Mucosa of stomach (tissue), 1 donor: ENCODE data around the gene KAZN.

Experiments
- H3K27me3 ChIP-seq: one replicate; pipeline ENCODE4 v1.7.0; 2013; ENCODE audit warnings: mild to moderate bottlenecking, low read length; ENCODE audit not compliant: control insufficient read depth, insufficient read depth
- H3K36me3 ChIP-seq: one replicate; pipeline ENCODE4 v1.7.0; 2013; ENCODE audit warnings: low read length; ENCODE audit not compliant: control insufficient read depth, insufficient read depth
- H3K4me1 ChIP-seq: one replicate; pipeline ENCODE4 v1.7.0; 2013; ENCODE audit warnings: mild to moderate bottlenecking, low read length; ENCODE audit not compliant: control insufficient read depth, insufficient read depth
- H3K4me3 ChIP-seq: one replicate; pipeline ENCODE4 v1.7.0; 2013; ENCODE audit warnings: low read length
- H3K9ac ChIP-seq: one replicate; pipeline ENCODE4 v1.7.0; 2013; ENCODE audit warnings: mild to moderate bottlenecking, low read length, moderate library complexity
- H3K9me3 ChIP-seq: one replicate; pipeline ENCODE4 v1.7.0; 2013; ENCODE audit warnings: mild to moderate bottlenecking, low read length, moderate library complexity; ENCODE audit not compliant: control insufficient read depth
- donor health status: Pancreatic carcinoma.

KAZN gene

DNA sequence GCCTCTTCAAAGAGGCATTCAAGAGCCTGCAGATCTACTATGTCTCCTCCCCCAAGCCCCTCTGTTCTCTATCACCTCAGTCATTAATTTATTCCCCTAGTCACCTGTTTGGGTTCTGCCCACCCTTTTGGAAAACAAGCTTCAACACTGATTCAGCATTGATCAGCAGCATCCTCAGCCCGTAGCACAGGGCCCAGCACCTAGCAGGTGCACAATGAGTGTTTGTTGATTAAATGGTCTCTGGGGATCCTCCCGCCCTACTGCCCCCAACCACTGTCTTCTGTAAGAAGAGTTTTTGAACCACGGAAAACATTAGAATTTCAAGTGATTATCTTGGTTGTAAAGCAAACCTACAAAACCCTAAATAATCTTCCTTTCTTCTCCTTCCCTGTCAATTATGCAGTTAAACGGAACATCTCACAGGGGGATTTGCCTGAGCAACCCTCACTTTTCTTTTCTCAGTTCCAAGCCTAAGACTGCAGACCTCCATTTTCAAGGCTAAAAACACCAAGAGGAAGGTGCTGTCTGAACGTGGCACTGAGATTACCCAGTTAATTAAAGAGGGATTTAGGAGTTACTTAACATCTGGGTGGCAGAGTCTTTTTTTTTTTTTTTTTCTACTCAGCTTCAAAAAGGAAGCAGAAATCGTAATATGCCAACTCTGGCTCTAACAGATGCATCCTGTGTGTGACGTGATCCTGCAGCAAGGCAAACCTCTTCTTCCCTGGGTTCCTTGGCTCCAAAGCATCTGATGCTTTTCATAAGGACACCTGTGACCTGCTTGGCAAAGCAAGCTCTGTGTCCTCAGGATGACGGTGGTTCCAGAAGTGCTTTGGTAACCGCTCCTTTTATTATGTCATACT, 163.0 kb downstream of the KAZN start:
- peaks cover 13% of the 10 kb centered on the region for H3K27me3 ChIP-seq

GRCh38 chr1:14763977-14764376, 165.5 kb downstream of the KAZN start:
- Histone ChIP-seq H3K9ac (no peak overlapping the region), H3K4me3 (no peak overlapping the region), H3K9me3 (no peaks in the 10 kb centered on the region), H3K27me3 (peaks cover 13% of the 10 kb centered on the region), H3K36me3 (no peaks in the 10 kb centered on the region), H3K4me1 (peaks cover 14% of the 10 kb centered on the region)

More for the DNA sequence above, 163.0 kb downstream of the KAZN start:
- Histone ChIP-seq H3K4me1 (peaks cover 13% of the 10 kb centered on the region), H3K36me3 (no peaks in the 10 kb centered on the region), H3K9me3 (no peaks in the 10 kb centered on the region), H3K4me3 (no peak overlapping the region), H3K9ac (no peak overlapping the region)

GRCh38 chr1:14765773-14766172, 167.3 kb downstream of the KAZN start:
- no peaks in the 10 kb centered on the region for H3K36me3 ChIP-seq
- peaks cover 11% of the 10 kb centered on the region for H3K4me1 ChIP-seq
- H3K9me3 ChIP-seq = no peaks in the 10 kb centered on the region
- H3K9ac ChIP-seq = no peak overlapping the region
- peaks cover 9% of the 10 kb centered on the region for H3K27me3 ChIP-seq
- no peak overlapping the region for H3K4me3 ChIP-seq

GRCh38 chr1:14767075-14767474, 168.6 kb downstream of the KAZN start:
- Histone ChIP-seq H3K9me3 (no peaks in the 10 kb centered on the region), H3K27me3 (peaks cover 9% of the 10 kb centered on the region), H3K36me3 (no peaks in the 10 kb centered on the region), H3K4me1 (peaks cover 11% of the 10 kb centered on the region), H3K4me3 (no peak overlapping the region), H3K9ac (no peak overlapping the region)

DNA sequence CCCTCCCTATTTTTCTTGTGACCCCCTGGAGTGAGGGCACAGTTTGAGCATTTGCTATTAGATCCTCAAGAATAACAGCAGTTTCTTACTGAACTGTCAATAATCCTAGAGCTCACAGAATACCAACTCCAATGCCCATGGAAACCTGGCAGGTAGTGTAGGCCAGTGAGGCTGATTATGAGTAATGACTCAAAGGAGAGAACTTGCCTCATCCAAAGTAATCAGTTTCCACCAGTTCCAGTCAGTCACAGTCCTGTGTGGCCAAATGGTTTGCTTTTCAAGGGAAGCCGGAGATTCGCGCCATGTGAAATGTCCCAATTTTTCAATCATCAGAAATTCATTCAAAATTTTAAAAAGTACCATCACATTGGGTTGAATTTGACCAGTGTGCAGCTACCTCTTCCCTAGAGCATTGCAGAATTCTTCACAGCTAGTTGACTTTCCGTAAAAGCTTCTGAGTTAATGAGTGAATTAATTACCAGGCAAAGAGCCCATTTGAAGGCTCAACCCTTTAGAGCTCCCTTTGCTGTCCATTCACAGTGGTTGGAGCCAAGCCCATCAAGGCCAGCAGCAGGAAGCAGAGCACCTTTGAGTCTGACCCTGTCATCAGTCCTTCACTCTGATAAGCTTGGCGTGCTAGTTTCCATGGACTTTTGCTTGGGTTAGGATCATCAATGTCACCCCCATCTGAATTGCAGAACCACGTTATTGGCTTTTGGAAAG, 170.3 kb downstream of the KAZN start:
- H3K4me1 ChIP-seq = peaks cover 11% of the 10 kb centered on the region
- no peaks in the 10 kb centered on the region for H3K36me3 ChIP-seq
- no peak overlapping the region for H3K9ac ChIP-seq
- H3K4me3 ChIP-seq = no peak overlapping the region
- H3K27me3 ChIP-seq = peaks cover 9% of the 10 kb centered on the region
- no peaks in the 10 kb centered on the region for H3K9me3 ChIP-seq

DNA sequence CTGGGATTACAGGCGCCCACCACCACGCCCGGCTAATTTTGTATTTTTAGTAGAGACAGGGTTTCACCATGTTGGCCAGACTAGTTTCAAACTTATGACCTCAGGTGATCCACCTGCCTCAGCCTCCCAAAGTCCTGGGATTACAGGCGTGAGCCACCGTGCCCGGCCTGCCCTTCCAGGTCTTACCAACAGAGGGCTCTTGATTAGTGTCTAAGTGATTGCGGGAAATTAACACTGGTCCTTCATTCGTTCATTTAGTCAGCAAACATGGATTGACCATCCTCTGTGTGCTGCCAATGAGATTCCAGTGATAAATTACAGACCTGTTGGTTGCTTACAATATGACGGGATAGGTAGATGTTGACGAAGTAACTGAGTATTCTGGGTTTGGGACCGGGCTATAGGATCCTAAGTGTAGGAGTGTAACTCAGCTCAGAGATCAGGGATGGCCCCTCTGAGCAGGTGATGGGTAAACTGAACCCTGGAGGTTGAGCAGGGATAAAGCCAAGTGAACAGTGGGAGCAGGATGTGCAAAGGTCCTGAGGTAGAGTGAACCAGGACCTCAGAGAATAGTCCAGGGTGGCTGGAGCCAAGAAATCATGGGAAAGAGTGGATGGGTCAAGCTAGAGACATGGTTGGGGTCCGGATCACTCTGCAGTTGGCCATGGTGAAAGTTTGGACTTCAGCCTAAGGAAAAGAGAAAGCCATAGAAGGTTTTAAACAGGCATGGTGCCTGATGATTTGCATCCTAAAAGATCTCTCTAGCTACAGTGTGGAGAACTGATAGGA, 171.2 kb downstream of the KAZN start:
- Histone ChIP-seq H3K9ac (no peak overlapping the region), H3K36me3 (no peaks in the 10 kb centered on the region), H3K4me1 (peaks cover 11% of the 10 kb centered on the region)

GRCh38 chr1:14773396-14774025, 175.0 kb downstream of the KAZN start:
- Histone ChIP-seq H3K27me3 (no peaks in the 10 kb centered on the region), H3K9me3 (no peaks in the 10 kb centered on the region)

More for the DNA sequence above, 171.2 kb downstream of the KAZN start:
- H3K9me3 ChIP-seq = no peaks in the 10 kb centered on the region
- H3K27me3 ChIP-seq = peaks cover 6% of the 10 kb centered on the region
- H3K4me3 ChIP-seq = no peak overlapping the region

DNA sequence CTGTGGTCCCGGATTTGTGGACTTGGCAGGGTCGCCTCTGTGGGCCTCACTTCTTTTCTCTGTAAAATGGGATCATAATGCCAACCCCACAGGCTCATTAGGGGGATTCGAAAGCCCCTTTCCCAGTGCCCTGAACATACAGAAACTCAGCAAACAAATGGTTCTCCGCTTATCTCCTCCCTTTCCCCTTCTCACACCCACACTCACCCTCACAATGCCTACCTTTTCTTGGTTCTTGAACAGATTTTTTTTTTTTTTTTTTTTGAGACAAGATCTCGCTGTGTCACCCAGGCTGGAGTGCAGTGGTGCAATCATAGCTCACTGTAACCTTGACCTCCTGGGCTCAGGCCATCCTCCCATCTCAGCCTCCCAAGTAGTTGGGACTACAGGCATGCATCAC, 175.7 kb downstream of the KAZN start:
- Histone ChIP-seq H3K4me1 (no peaks in the 10 kb centered on the region), H3K9ac (no peak overlapping the region), H3K4me3 (no peak overlapping the region), H3K27me3 (no peaks in the 10 kb centered on the region), H3K9me3 (no peaks in the 10 kb centered on the region), H3K36me3 (no peaks in the 10 kb centered on the region)

More at GRCh38 chr1:14773396-14774025, 175.0 kb downstream of the KAZN start:
- Histone ChIP-seq H3K4me1 (no peaks in the 10 kb centered on the region), H3K9ac (no peak overlapping the region), H3K36me3 (no peaks in the 10 kb centered on the region), H3K4me3 (no peak overlapping the region)

DNA sequence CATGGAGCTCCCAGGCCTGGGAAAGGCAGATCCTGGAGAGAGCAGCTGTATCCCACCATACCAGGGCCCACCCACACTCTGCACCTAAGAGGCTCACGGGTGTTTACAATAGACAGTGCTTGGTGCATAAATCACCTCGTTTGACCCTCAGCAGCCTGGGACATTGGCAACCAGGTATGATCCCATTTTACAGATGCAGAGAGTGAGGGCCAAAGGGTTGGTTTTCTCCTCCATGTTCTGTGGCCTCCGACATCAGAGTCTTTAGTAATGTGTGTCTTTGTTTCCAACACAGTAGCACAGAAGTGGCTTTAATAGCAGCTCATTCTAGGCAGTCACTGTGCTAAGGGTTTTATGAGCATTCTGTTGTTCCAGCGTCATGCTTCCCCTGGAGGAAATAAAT, 176.5 kb downstream of the KAZN start:
- Histone ChIP-seq H3K36me3 (no peaks in the 10 kb centered on the region), H3K4me3 (no peak overlapping the region), H3K4me1 (no peaks in the 10 kb centered on the region), H3K27me3 (no peaks in the 10 kb centered on the region), H3K9me3 (no peaks in the 10 kb centered on the region), H3K9ac (no peak overlapping the region)

DNA sequence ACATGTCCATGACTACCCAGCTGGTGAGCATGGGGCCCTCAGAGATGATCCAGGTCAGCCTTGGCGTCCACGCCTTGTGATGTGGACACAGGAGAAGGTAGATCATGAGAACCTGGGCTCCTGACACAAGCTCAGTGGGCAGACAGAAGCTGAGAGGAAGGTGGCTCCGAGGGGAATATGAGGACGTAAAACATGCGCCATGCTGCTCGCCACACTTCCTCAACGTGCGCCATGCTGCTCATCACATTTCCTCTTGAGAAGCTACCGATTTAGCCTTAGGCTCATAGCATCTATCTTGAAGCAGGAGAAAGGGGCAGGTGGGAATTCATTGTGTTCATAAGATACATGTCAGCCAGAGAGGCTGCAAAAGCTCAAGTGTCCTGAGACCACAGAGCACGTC, 176.9 kb downstream of the KAZN start:
- Histone ChIP-seq H3K36me3 (no peaks in the 10 kb centered on the region), H3K9me3 (no peaks in the 10 kb centered on the region), H3K27me3 (no peaks in the 10 kb centered on the region), H3K4me1 (no peaks in the 10 kb centered on the region), H3K4me3 (no peak overlapping the region), H3K9ac (no peak overlapping the region)

- no peak overlapping the region for H3K4me3 ChIP-seq
- no peaks in the 10 kb centered on the region for H3K4me1 ChIP-seq
- no peak overlapping the region for H3K9ac ChIP-seq
- H3K9me3 ChIP-seq = no peaks in the 10 kb centered on the region
- H3K36me3 ChIP-seq = no peaks in the 10 kb centered on the region
- no peaks in the 10 kb centered on the region for H3K27me3 ChIP-seq
Measured at GRCh38 chr1:14777516-14778506, 179.3 kb downstream of the KAZN start.
